HCT116 (cell line): ENCODE data around the gene PFDN5. TPM values are rescaled to one million over a fixed set of nuclear protein-coding genes. Genes with fewer than 3 reads are reported as not detected.
A peak's percentile ranks its signal among the peaks of the same experiment; 100 is the strongest.

Experiments
- ATAC-seq: fragments of 200-7000 bp; cut with Tn5 transposase; 2 replicates; pipeline ENCODE4 v1.9.1; 2020; ENCODE audit warnings: mild to moderate bottlenecking, moderate library complexity
- BruUV-seq: library from RNA; stranded (reverse); fragments of 400-500 nt; replicated peaks from 2 replicates; lab custom pipeline; 2021; lab: Mats Ljungman, UMichigan
- CTCF ChIA-PET: fragments of 300-600 bp; sonication (Branson Sonifier 250); formaldehyde crosslinking; loops from one replicate; lab custom pipeline; 2021; ENCODE audit warnings: antibody characterized with exemption; lab: Charles Lee
- POLR2A ChIA-PET: fragments of 300-600, 350-600 bp; sonication (Branson Sonifier 250); formaldehyde crosslinking; loops from one replicate; lab custom pipeline; 2021; ENCODE audit warnings: antibody characterized with exemption; lab: Charles Lee
- RAD21 ChIA-PET, 2 experiments: fragments of 300-600 bp; sonication (Branson Sonifier 250); formaldehyde crosslinking; loops; one replicate each; lab custom pipeline; 2023; ENCODE audit warnings: low total read pairs in 2 of 2; ENCODE audit not compliant: uncharacterized antibody in 2 of 2, unreplicated experiment in 2 of 2, low non-redundant PET in 1 of 2; lab: Charles Lee
- DNase-seq: peaks from one replicate; pipeline ENCODE4 v3.0.0-alpha.2; 2010; ENCODE audit warnings: low read depth, low spot score
- H2AFZ ChIP-seq: fragments of 200-600 bp; shearing (Covaris generic), sonication (generic); 2 replicates; pipeline ENCODE4 v1.6.1; 2017; ENCODE audit warnings: low read depth, mixed run types, mixed read lengths, antibody characterized with exemption, low read length; ENCODE audit not compliant: poor library complexity, severe bottlenecking
- H3K27ac ChIP-seq: 2 replicates; pipeline ENCODE4 v1.5.1; 2012; ENCODE audit warnings: low read depth, low read length
- H3K27me3 ChIP-seq: fragments of 200-600 bp; sonication (generic); 2 replicates; pipeline ENCODE4 v1.6.1; 2016; ENCODE audit warnings: mixed run types, low read length, mixed read lengths; ENCODE audit not compliant: insufficient read depth
- H3K36me3 ChIP-seq, 2 experiments: fragments of 200-500 bp in 1 of 2; fragments of 200-600 bp in 1 of 2; sonication (Bioruptor generic) in 1 of 2; sonication (generic) in 1 of 2; 2 replicates each; pipeline versions ENCODE4 v1.5.1 to v1.6.1; 2014 to 2016; ENCODE audit warnings: low read length in 2 of 2, inconsistent platforms in 1 of 2, mixed read lengths in 1 of 2, mixed run types in 1 of 2; ENCODE audit not compliant: insufficient read depth in 2 of 2, control insufficient read depth in 1 of 2
- H3K4me1 ChIP-seq, 2 experiments: fragments of 200-600 bp in 1 of 2; sonication (generic) in 1 of 2; 2 replicates each; pipeline versions ENCODE4 v1.5.1 to v1.6.1; 2012 to 2017; ENCODE audit warnings: low read length in 2 of 2, inconsistent platforms in 1 of 2, mild to moderate bottlenecking in 1 of 2, mixed read lengths in 1 of 2, mixed run types in 1 of 2, moderate library complexity in 1 of 2; ENCODE audit not compliant: insufficient read depth in 2 of 2, control insufficient read depth in 1 of 2
- H3K4me2 ChIP-seq: fragments of 200-600 bp; sonication (generic); 2 replicates; pipeline ENCODE4 v1.6.1; 2017; ENCODE audit warnings: mixed run types, low read length, mixed read lengths
- H3K4me3 ChIP-seq, 2 experiments: fragments of 200-600 bp in 1 of 2; sonication (generic) in 1 of 2; replicated peaks in 1 of 2; 2 replicates each; pipeline ENCODE4 v1.5.1; 2011 to 2016; ENCODE audit warnings: low read length in 2 of 2, control low read depth in 1 of 2, low read depth in 1 of 2, mild to moderate bottlenecking in 1 of 2, mixed read lengths in 1 of 2, mixed run types in 1 of 2
- H3K79me2 ChIP-seq: fragments of 200-600 bp; sonication (generic); 2 replicates; pipeline ENCODE4 v1.6.1; 2017; ENCODE audit warnings: mild to moderate bottlenecking, mixed run types, low read length, moderate library complexity, mixed read lengths; ENCODE audit not compliant: insufficient read depth
- H3K9ac ChIP-seq: fragments of 200-600 bp; sonication (generic); 2 replicates; pipeline ENCODE4 v1.6.1; 2016; ENCODE audit warnings: low read length, mixed read lengths
- H3K9me2 ChIP-seq: fragments of 200-600 bp; sonication (generic), shearing (Covaris generic); 2 replicates; pipeline ENCODE4 v1.6.1; 2017; ENCODE audit warnings: mixed run types, mild to moderate bottlenecking, moderate library complexity; ENCODE audit not compliant: insufficient read depth
- H3K9me3 ChIP-seq, 2 experiments: fragments of 200-500 bp in 1 of 2; fragments of 200-600 bp in 1 of 2; sonication (Bioruptor generic) in 1 of 2; sonication (generic) in 1 of 2; 2 replicates each; pipeline ENCODE4 v1.6.1; 2014 to 2017; ENCODE audit warnings: low read length in 2 of 2, mixed read lengths in 2 of 2, inconsistent platforms in 1 of 2, low read depth in 1 of 2, mild to moderate bottlenecking in 1 of 2, mixed run types in 1 of 2, moderate library complexity in 1 of 2; ENCODE audit not compliant: control insufficient read depth in 1 of 2, insufficient read depth in 1 of 2
- H4K20me1 ChIP-seq: fragments of 200-600 bp; sonication (generic), shearing (Covaris generic); 2 replicates; pipeline ENCODE4 v1.6.1; 2017; ENCODE audit warnings: mixed run types, mild to moderate bottlenecking, moderate library complexity; ENCODE audit not compliant: insufficient read depth
- EGR1 ChIP-seq: IDR thresholded peaks from 2 replicates; pipeline ENCODE4 v1.6.1; 2012; ENCODE audit warnings: low read depth
- ELF1 ChIP-seq: IDR thresholded peaks from 2 replicates; pipeline ENCODE4 v1.6.1; 2012; ENCODE audit warnings: low read depth, borderline replicate concordance
- FOSL1 ChIP-seq: IDR thresholded peaks from 2 replicates; pipeline ENCODE4 v1.6.1; 2012; ENCODE audit warnings: low read depth
- JUND ChIP-seq: IDR thresholded peaks from 2 replicates; pipeline ENCODE4 v1.6.1; 2012
- RAD21 ChIP-seq: IDR thresholded peaks from 2 replicates; pipeline ENCODE4 v1.6.1; 2012; ENCODE audit warnings: low read depth, mild to moderate bottlenecking
- REST ChIP-seq: IDR thresholded peaks from 2 replicates; pipeline ENCODE4 v1.6.1; 2012; ENCODE audit warnings: low read depth
- SP1 ChIP-seq: IDR thresholded peaks from 2 replicates; pipeline ENCODE4 v1.6.1; 2012; ENCODE audit warnings: low read depth
- TCF7L2 ChIP-seq: IDR thresholded peaks from 2 replicates; pipeline ENCODE4 v1.7.0; 2011; ENCODE audit warnings: borderline replicate concordance, inconsistent platforms; ENCODE audit not compliant: insufficient read depth, insufficient read length; ENCODE audit errors: extremely low read depth
- YY1 ChIP-seq: IDR thresholded peaks from 2 replicates; pipeline ENCODE4 v1.6.1; 2011; ENCODE audit warnings: low read length, low read depth, moderate library complexity, mild to moderate bottlenecking; ENCODE audit not compliant: insufficient replicate concordance; ENCODE audit errors: extremely low read depth
- ZBTB33 ChIP-seq: IDR thresholded peaks from 2 replicates; pipeline ENCODE4 v1.6.1; 2011; ENCODE audit warnings: mild to moderate bottlenecking, low read length, moderate library complexity; ENCODE audit not compliant: insufficient replicate concordance; ENCODE audit errors: extremely low read depth
- ZFX ChIP-seq: fragments of 450-650 bp; IDR thresholded peaks from 2 replicates; pipeline ENCODE4 v1.6.1; 2017
- ZNF274 ChIP-seq: fragments of 200-500 bp; sonication (Bioruptor generic); IDR thresholded peaks from 2 replicates; pipeline ENCODE4 v1.6.1; 2014; ENCODE audit warnings: mild to moderate bottlenecking, low read depth, low read length, inconsistent platforms
- intact Hi-C: fragments of 100-400 bp; cut with micrococcal nuclease; formaldehyde crosslinking; loops from 2 replicates; pipeline ENCODE4 v1.10.0; 2022
- total RNA-seq: library from RNA; stranded (reverse); gene quantifications from one replicate; pipeline ENCODE4 v1.2.1, GENCODE V29; 2021; ENCODE audit not compliant: unreplicated experiment

PFDN5 gene
- total RNA-seq, 1 experiment from 2014 or later = 318 TPM

GRCh38 chr12:53252349-53252916 lies 42.9 kb upstream of the PFDN5 start:
- peak overlapping the region; percentile 85 for H3K27ac ChIP-seq
- RAD21 ChIA-PET = interaction anchor here in 1 of 2 experiments (1.9 kb wide), 1 partner anchor 40 kb away, joined by 8 read pairs; no protein-coding TSS in a partner anchor
- TF ChIP-seq ELF1 = no peak
- peak; percentile 71; the same call in 1 of the 2 replicates for TF ChIP-seq ZFX
- TF ChIP-seq, all 23 proteins: peak for 1

GRCh38 chr12:53253298-53253697 lies 42.0 kb upstream of the PFDN5 start:
- H3K79me2 ChIP-seq = peaks cover 11% of the 10 kb centered on the region; the same call in 1 of the 2 replicates
- peak overlapping the region; percentile 85; the same call in 1 of the 2 replicates for H3K27ac ChIP-seq
- no peaks in the 10 kb centered on the region for H3K9me3 ChIP-seq
- ChIA-PET CTCF (interaction anchor here (1.1 kb wide), 1 partner anchor 68 kb away, joined by 4 read pairs; the partner anchor contains the start of gene AAAS), RAD21 (no interaction called here), POLR2A (interaction anchor here (1.2 to 1.4 kb wide), 2 partner anchors 14 to 188 kb away, joined by 3 read pairs; partner anchors contain the start of genes ESPL1 and PRR13)
- intact Hi-C loops = loop anchor here (2.0 kb wide), 1 partner anchor 20 kb away; the partner anchor contains the start of gene RARG
- peak overlapping the region; percentile 96 for H3K4me2 ChIP-seq
- H3K27me3 ChIP-seq = no peaks in the 10 kb centered on the region
- H3K4me1 ChIP-seq = peaks cover 15 to 23% of the 10 kb centered on the region in 2 experiments
- peaks cover 0 to 2% of the 10 kb centered on the region in 2 experiments; a peak in 2 of 4 replicates for H3K36me3 ChIP-seq
- no TSS peak for BruUV-seq
- H4K20me1 ChIP-seq = no peaks in the 10 kb centered on the region
- ATAC-seq = no peak
- peak overlapping the region; percentile 91 to 97 for H3K4me3 ChIP-seq
- TF ChIP-seq EGR1 = no peak
- no peak for TF ChIP-seq JUND
- no peak for TF ChIP-seq RAD21
- TF ChIP-seq YY1 = no peak
- TF ChIP-seq ZNF274 = no peak
- TF ChIP-seq SP1 = no peak
- TF ChIP-seq REST = no peak
- TF ChIP-seq FOSL1 = no peak
- TF ChIP-seq TCF7L2 = no peak
- no peak for TF ChIP-seq ZBTB33
- H3K9ac ChIP-seq = no peak overlapping the region
- H2AFZ ChIP-seq = no peak overlapping the region
- no peaks in the 10 kb centered on the region for H3K9me2 ChIP-seq
- no peak for DNase-seq

More at GRCh38 chr12:53252349-53252916, 42.9 kb upstream of the PFDN5 start:
- peak overlapping the region; percentile 91 to 97 for H3K4me3 ChIP-seq
- H4K20me1 ChIP-seq = no peaks in the 10 kb centered on the region
- no peaks in the 10 kb centered on the region for H3K27me3 ChIP-seq
- no TSS peak for BruUV-seq
- no peaks in the 10 kb centered on the region for H3K9me2 ChIP-seq
- DNase-seq (no peak), ATAC-seq (peak; percentile 41)
- no peak overlapping the region for H2AFZ ChIP-seq
- peak overlapping the region; percentile 96 for H3K4me2 ChIP-seq
- H3K36me3 ChIP-seq = peaks cover 0 to 2% of the 10 kb centered on the region in 2 experiments; a peak in 2 of 4 replicates
- intact Hi-C loops = loop anchor here (2.0 kb wide), 1 partner anchor 20 kb away; the partner anchor contains the start of gene RARG
- ChIA-PET POLR2A (interaction anchor here (1.2 kb wide), 1 partner anchor 189 kb away, joined by 3 read pairs; the partner anchor contains the start of gene PRR13), CTCF (interaction anchor here (1.1 to 2.0 kb wide), 3 partner anchors 14 to 69 kb away, joined by 3 to 22 read pairs (median 4); partner anchors contain the start of gene AAAS)
- peaks cover 11% of the 10 kb centered on the region; the same call in 1 of the 2 replicates for H3K79me2 ChIP-seq
- peak overlapping the region; percentile 94 for H3K9ac ChIP-seq
- H3K9me3 ChIP-seq = no peaks in the 10 kb centered on the region
- peaks cover 15 to 23% of the 10 kb centered on the region in 2 experiments for H3K4me1 ChIP-seq
